KBM-7 (cell line): ENCODE data around the gene PRR12.

Experiments used
- DNase-seq: peaks from one replicate; pipeline ENCODE4 v3.0.0-alpha.2; 2015
- in situ Hi-C: fragments of 300-500 bp; cut with MboI; formaldehyde crosslinking; loops from 2 replicates; pipeline ENCODE4 v1.14.3; 2020; ENCODE audit warnings: low sequenced_read_pairs, low pct_unique_long_range_greater_than_20kb, mixed read lengths

Gene PRR12

GRCh38 chr19:49656456-49657109, 65.6 kb downstream of the PRR12 start:
- DNase-seq: no peak
- in situ Hi-C loops: no loop called here

DNA sequence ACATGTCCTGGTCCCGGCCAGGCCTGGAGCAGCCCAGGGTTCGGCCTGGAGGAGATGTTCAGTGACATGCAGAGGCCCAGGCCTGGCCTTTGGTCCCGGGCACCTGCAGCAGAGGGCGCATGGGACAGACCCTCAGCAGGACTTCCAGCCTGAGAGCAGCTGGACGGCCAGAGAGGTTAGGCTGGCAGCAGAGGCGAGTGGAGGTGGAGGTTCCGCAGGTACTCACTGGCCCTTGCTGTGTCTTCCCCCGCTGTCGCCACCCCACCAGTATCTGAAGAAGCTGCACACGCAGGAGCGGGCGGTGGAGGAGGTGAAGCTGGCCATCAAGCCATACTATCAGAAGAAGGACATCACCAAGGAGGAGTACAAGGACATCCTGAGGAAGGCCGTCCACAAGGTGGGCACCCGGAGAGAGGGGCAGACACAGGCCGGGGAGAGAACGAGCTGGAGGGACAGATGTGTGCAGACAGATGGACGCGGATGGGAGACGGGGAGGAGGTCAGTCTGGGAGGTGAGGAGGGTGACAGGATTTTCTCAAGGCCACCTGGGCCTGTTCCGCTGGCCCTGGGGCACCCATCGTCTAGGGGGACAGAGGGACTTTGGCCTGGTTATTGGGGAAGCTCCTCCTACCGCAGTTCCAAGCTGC, 66.6 kb downstream of the PRR12 start:
- no peak for DNase-seq
- in situ Hi-C loops: no loop called here

GRCh38 chr19:49658139-49658517, 67.1 kb downstream of the PRR12 start:
- in situ Hi-C loops: no loop called here
- no peak for DNase-seq

- no peak for DNase-seq
- in situ Hi-C loops: no loop called here
Measured at GRCh38 chr19:49658566-49659442, 67.8 kb downstream of the PRR12 start.

DNA sequence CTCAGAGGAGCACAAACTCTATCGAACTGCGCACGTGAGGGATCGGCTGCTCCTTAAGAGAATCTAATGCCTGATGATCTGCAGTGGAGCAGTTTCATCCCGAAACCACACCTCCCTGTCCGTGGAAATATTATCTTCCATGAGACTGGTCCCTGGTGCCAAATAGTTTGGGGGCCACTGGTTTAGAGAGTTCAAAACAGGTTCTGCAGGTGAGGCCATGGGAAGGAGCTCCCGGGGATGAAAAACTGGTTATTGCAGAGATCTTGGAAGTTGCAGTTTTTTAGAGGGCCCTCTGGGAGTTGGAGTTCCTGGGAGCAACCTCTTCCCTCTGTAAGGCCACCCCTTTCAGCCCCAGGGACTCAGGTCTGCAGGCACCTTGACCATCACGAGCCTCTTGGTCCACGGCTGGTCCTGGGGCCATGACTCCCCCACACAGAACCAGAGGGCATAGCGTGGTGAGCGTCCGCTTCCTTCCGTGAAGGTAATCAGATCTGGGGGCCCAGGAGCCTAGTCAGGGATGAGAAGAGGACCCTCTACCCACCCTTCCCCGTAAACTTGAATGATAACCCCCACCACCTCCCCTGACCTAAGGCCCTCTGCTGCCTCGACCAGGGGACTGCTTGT, 69.5 kb downstream of the PRR12 start:
- DNase-seq: no peak
- in situ Hi-C loops: no loop called here

DNA sequence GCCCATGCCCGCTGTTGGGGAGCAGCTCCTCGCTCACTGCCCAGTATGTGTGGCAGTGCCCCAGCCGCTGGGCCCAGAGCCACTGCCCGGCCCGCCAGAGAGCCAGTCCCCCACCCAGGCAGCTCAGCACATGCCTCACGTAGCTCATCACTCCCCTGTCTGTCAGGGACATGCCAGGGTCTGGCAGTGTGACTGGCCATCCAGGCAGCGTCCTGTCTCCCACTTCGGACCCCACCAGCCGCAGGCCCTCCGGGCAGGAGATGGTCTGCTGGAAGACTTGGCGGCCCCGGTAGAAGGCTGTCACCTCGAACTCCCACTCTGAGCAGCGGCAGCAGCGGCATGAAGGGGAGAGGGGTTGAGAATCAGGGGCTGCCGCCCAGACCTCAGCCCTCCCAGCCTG, 71.0 kb downstream of the PRR12 start:
- DNase-seq: no peak
- in situ Hi-C loops: no loop called here

GRCh38 chr19:49663224-49663623, 72.2 kb downstream of the PRR12 start:
- in situ Hi-C loops: no loop called here
- DNase-seq: no peak

- in situ Hi-C loops: no loop called here
- peak; percentile 80 for DNase-seq
Measured at GRCh38 chr19:49664171-49665035, 73.4 kb downstream of the PRR12 start.

DNA sequence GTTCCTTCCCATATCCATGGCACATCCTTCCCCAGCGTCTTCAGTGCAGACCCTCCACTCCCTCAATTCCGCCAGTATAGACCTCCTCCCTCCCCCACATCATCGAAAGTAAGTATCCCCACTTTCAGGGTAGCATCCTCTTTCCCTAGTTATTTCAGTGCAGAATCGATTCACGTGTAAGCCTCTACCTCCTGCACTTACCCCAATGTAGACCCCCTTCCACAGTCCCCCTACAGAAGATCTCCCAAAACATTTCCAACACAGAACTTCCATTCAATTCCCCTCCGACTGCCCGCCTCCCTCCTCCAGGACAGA, 74.0 kb downstream of the PRR12 start:
- in situ Hi-C loops: no loop called here
- DNase-seq: no peak

DNA sequence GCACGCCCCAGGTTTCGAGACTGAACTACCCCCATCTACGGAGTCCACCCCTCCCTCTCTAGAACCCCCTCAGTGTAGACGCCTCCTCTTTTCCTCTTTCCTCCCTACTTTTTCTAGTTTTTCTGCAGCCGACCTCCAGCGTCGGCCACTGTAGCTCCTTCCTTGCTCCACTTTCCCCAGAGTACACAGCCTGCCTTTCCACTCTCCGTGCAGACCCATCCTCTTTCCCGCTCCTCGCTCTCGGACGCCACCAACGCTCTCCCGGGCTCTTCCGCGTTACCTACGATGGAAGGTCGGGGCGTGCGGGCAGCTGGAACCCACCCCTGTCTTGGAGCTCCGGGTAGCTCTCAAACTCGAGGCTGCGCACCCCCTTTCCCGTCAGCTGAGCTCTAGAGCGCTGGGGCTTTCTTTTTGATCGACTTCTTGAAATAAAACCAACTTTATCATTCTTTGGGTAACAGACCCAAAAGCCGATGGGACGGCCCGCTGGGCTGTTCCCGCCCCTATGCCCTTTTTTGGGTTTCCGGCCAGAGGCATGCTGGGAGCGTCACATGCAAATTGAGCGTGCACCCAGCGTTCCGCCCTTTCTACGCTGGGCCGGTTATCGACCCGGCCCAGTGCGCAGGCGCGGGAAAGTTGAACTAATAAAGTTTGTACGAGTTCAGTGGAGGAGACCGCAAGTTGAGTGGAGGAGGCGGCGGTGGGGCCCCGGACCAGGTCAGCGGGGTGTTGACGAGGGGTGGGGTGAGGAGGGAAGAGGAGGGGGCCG, 74.6 kb downstream of the PRR12 start, which contains the start of the genes BCL2L12 and IRF3:
BCL2L12 (plus strand) TSS at position 583 of the 769 bp plus-strand sequence. CDS start 760 bp downstream, outside the sequence.
IRF3 (minus strand) TSS at position 507 of the 769 bp plus-strand sequence. CDS start 1,019 bp downstream, outside the sequence.
- in situ Hi-C loops: no loop called here
- DNase-seq: peak; percentile 97

- no peak for DNase-seq
- in situ Hi-C loops: no loop called here
Measured at GRCh38 chr19:49666120-49666444, 75.1 kb downstream of the PRR12 start.

DNA sequence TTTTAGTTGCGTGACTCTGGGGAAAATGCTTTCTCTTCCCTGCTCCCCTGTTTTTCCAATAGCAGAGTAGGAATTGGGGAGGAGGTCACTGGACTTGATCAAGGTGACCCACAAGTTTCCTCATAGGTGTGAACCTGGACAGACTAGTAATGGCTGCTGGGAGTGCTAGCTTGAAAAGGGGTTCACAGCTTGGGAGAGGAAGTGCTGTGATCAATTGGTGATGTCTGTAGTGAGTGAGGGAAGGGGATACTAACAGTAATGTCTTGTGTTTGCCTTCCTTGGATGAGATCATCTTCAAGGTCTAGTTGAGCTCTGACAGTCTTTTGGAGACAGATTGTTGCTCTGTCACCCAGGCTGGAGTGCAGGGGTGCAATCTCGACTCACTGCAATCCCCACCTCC, 76.5 kb downstream of the PRR12 start:
- no peak for DNase-seq
- in situ Hi-C loops: no loop called here

GRCh38 chr19:49669516-49669915, 78.5 kb downstream of the PRR12 start:
- no peak for DNase-seq
- in situ Hi-C loops: no loop called here

- in situ Hi-C loops: no loop called here
- peak; percentile 84 for DNase-seq
Measured at GRCh38 chr19:49672131-49672919, 81.3 kb downstream of the PRR12 start.
